ENCODE data around the gene MISP3.
"Not testable (repeated sequence)": the region's sequence is repeated elsewhere in the genome, so short reads cannot be mapped to it uniquely, and the experiment has no call there.

MISP3 gene

DNA sequence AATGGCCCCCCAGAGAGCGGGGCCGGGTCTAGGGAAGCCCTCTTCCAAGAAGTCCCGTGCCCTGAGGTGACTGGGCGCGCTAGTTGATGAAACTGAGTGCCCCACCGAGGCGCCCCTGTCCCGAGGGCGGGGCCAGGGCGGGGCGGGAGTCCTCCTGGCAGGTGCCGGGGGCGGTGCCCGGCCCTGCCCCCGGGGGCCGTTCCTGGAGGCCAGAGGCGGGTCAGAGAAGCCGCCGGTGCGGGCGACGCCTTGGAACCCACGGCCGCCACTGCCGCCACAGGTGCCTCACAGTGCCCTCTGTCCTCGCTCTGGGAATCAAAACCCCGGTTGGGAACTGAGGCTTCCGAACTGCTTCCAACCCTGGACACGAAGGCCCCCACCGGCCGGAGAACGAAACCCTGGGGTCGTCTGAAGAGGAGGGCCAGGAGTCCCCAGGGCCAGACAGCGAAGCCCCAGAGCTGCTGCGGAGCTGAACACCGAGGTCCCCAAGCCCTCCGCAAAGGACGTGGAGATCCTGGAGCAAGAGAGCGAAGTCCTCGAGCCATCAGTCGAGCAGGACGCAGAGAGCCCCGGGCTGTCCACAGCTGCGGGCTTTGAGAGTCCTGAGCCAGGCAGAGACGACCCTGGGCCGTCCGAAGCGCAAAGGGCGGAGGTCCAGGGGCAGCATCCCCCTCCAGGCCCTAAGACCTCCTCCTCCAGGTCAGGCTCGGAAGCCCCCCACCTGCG lies at the start of gene MISP3:
TSS of gene MISP3 (plus strand) at position 252 of the 726 bp plus-strand sequence. CDS start 524 bp downstream, outside the sequence.
- no peak for DNase-seq (ENCODE audit: low read depth, low spot score)

DNA sequence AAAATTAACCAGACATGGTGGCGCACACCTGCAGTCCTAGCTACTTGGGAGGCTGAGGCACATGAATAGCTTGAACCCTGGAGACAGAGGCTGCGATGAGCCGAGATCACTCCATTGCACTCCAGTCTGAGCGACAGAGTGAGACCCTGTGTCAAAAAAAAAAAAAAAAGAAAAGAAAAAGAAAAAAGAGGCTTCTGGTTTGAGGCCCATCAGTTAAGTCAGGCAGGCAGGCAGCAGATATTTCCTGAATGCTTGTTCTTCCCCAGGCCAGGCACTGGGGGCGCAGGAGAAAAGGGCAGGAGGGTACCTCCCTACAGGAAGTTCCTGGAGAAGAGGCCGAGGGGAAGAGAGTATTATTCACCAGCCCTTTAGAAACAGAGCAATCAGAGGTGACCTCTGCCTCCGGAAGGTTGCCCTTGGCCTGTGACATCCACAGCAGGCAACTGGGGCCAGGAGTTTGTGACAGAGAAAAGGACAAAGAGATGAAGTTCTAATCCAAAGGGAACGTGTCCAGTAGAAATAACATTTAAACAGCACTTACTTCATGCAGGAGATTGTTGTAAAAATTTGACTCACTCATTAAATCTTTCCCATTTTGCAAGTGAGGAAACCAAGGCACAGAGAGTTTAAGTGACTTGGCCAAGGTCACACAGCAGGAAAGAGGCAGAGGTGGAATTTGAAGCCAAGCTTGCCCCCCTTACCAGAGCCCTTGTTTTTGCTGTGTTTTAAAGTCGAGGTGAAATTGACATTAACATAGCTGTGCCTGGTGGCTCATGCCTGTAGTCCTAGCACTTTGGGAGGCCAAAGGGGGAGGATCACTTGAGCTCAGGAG lies 49.0 kb upstream of the MISP3 start:
- DNase-seq (ENCODE audit: low read depth, low spot score), result peak; percentile 50

DNA sequence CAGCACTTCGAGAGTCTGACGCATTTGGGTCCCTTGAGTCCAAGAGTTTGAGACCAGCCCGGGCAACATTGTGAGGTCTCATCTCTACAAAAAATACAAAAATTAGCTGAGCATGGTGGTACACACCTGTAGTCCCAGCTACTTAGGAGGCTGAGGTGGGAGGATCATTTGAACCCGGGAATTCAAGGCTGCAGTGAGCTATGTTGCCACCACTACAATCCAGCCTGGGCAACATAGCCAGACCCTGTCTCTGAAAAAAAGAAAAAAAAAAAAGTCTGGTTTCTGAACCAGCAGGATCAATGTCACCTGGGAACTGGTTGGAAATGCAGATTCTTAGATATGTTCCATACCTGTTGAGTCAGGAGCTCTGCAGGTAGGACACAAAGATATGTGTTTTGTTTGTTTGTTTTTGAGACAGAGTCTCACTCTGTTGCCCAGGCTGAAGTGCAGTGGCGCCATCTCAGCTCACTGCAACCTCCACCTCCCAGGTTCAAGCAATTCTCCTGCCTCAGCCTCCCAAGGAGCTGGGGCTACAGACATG lies 45.9 kb upstream of the MISP3 start:
- not testable (repeated sequence) for DNase-seq (ENCODE audit: low read depth, low spot score)

DNA sequence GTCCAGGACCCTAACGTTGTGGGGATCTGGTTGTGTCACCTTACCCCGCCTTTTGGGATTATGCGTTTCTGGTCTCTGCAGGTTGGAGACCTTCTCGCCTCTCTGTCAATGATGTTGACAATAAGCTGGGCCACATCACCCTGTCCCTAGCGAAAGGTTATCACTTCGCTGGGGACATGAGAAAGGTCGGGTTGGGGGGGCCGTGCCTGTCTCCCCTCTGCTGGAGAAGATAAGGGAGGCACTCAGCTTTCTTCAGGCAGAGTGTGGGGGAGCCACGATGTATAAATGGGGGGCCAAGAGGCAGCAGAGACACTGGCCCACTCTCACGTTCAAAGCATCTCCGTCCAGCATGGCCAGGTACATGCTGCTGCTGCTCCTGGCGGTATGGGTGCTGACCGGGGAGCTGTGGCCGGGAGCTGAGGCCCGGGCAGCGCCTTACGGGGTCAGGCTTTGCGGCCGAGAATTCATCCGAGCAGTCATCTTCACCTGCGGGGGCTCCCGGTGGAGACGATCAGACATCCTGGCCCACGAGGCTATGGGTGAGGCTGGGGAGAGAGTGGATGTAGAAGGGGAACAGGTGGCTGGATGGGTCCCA lies 44.6 kb upstream of the MISP3 start, which contains the start of gene RLN3:
TSS of gene RLN3 (plus strand) at position 293 of the 595 bp plus-strand sequence. CDS start at position 350, 57 bp downstream.
- DNase-seq (ENCODE audit: low read depth, low spot score), result no peak

DNA sequence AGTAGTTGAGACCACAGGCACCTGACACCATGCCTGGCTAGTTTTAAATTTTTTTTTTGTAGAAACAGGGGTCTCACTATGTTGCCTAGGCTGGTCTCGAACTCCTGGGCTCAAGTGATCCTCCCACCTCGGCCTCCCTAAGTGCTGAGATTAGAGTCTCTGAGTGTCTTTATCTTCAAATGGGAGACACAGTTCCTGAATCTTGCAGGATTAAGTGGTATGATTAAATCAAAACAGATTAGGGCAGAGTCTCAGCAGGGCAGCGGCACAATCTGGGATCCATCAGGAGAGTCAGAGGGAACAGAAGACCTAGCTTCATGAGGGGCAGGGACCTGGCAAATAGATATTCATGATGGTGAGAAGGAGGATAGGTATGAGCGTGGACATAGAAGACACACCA lies 43.7 kb upstream of the MISP3 start:
- DNase-seq (ENCODE audit: low read depth, low spot score), result no peak

DNA sequence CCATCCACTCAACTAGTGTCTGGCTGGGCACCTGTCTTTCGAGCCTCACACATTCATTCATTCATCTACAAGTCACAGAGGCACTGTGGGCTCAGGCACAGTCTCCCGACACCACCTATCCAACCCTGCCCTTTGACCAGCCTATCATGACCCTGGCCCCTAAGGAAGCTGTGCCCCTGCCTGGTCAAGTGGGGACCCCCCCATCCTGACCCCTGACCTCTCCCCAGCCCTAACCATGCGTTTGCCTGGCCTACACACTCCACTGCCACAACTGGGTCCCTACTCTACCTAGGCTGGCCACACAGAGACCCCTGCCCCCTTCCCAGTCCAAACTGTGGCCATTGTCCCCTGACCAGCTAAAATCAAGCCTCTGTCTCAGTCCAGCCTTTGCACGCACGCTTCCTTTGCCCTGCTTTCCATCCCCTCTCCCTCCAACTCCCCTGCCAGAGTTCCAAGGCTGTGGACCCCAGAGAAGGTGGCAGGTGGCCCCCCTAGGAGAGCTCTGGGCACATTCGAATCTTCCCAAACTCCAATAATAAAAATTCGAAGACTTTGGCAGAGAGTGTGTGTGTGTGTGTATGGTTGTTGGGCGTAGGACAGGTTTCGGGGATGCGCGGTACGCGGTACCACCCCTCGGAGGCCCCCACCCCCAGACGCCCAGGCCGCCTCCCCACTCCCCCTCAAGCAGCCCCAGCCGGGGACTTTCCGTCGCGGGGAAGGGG lies 41.4 kb upstream of the MISP3 start:
- DNase-seq (ENCODE audit: low read depth, low spot score), result no peak

DNA sequence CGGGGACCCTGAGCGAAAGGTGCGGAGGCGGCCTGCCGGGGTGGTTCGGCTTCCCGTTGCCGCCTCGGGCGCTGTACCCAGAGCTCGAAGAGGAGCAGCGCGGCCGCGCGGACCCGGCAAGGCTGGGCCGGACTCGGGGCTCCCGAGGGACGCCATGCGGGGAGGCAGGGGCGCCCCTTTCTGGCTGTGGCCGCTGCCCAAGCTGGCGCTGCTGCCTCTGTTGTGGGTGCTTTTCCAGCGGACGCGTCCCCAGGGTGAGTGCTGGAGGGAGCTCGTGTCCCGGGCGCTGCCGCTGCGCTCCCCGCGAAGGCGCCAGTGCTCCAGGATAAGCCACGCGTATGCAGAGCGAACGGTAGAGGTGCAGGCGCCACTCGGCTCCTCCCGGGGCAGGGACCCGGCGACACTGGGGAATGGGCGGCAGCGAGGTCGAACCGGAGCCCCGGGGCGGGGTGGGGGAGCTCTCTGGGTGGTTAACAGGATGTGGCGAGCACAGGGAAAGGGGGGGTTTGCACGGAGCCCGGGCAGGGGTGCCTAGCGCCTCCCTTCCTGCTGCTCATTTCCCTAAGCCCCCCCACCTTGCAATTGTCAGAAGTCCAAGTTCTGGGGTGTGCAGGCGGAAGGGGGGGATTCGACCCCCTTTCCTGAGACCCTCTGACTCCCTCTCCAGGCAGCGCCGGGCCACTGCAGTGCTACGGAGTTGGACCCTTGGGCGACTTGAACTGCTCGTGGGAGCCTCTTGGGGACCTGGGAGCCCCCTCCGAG lies 40.7 kb upstream of the MISP3 start, which contains the start of gene IL27RA:
TSS of gene IL27RA (plus strand) at position 44 of the 762 bp plus-strand sequence. CDS start at position 155, 111 bp downstream.
- peak; percentile 74 for DNase-seq (ENCODE audit: low read depth, low spot score)

DNA sequence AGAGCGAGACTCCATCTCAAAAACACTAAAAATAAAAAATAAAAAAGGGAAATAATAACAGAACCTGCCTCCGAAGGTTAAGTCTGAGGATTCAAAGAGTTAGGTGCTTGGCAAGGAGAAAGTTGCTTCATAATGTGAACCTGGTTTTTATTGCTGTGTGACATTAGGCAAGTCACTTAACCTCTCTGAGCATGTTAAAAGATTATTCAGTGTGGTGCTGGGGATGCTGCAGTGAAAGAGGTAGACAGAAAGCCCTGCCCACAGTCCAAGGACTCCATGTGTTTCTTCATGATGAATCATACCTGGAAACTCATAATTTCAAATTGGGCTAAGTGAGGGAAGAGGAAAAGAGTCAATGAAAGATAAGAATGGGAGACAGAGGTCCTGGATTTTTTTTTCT lies 38.6 kb upstream of the MISP3 start:
- DNase-seq (ENCODE audit: low read depth, low spot score), result no peak

DNA sequence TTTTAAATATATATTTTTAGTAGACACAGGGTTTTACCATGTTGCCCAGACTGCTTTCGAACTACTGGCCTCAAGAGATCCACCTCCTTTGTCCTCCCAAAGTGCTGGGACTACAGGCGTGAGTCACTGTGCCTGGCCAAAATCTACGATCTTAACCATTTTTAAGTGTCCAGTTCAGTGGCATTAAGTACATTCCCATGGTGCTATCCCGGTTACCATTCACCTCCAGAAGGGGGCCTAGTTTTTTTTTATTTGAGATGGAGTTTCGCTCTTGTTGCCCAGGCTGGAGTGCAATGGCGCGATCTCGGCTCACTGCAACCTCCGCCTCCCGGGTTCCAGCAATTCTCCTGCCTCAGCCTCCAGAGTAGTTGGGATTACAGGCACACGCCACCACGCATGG lies 37.4 kb upstream of the MISP3 start:
- not testable (repeated sequence) for DNase-seq (ENCODE audit: low read depth, low spot score)

DNA sequence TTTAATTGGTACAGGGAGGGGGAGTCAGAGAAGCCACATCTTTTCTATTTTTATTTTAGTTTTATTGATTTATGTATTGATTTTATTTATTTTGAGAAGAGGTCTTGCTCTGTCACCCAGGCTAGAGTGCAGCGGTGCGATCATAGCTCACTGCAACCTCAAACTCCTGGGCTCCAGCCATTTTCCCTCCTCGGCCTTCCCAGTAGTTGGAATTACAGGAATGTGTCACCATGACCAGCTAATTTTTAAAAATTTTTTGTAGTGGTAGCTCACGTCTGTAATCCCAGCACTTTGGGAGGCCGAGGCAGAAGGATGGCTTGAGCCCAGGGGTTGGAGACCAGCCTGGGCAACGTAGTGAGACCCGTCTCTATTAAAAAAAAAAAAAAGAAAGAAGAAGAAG lies 36.9 kb upstream of the MISP3 start:
- DNase-seq (ENCODE audit: low read depth, low spot score), result peak; percentile 72

DNA sequence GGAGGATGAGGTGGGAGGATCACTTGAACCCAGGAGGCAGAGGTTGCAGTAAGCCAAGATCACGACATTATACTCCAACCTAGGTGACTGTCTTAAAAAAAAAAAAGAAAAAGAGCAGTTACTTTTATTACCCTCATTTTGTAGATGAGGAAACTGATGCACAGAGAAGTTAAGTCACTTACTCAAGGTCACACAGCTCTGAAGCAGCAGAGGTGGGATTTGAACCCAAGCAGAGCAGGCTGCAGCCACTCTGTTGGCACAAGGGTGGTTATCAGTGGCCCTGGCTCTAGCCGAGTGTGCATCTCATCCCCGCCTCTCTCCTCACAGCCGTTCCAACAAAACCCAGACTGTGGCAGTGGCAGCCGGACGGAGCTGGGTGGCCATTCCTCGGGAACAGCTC lies 33.4 kb upstream of the MISP3 start:
- no peak for DNase-seq (ENCODE audit: low read depth, low spot score)

DNA sequence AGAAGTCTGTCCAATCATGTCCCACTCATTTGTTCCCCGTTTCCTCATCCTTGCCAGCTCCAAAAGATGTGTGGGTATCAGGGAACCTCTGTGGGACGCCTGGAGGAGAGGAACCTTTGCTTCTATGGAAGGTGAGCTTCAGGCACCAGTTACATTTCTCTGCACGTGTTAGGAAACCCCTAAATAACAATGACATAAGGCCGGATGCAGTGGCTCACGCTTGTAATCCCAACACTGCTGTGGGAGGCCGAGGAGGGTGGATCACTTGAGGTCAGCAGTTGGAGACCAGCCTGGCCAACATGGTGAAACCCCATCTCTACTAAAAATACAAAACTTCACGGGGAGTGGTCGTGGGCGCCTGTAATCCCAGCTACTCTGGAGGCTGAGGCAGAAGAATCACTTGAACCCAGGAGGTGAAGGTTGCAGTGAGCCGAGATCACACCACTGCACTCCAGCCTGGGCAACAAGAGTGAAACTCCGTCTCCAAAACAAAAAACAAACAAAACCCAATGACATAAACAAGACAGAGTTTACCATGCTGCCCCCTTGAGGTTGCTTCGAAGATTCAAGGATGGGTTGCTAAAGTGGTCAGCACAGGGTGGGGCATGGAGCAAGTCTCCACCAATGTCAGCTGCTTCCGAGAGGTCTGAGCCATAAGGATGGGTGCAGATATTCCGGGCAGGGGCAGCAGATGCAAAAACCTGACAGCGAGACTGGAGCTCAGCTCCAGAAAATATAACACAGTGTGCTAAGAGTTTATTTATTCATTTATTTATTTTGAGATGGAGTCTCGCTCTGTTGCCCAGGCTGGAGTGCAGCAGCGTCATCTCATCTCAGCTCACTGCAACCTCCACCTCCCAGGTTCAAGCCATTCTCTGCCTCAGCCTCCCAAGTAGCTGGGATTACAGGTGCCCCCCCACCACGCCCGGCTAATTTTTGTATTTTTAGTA lies 29.7 kb upstream of the MISP3 start:
- peak; percentile 72 for DNase-seq (ENCODE audit: low read depth, low spot score)

DNA sequence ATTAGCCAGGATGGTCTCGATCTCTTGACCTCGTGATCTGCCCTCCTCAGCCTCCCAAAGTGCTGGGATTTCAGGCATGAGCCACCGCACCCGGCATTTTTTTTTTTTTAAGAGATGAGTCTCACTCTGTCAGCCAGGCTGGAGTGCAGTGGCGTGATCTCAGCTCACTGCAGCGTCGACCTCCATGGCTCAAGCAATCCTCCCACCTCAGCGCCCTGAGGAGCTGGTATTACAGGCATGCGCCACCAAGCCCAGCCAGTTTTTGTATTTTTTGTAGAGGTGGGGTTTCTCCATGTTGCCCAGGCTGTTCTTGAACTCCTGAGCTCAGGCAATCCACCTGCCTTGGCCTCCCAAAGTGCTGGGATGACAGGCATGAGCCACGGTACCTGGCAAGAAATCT lies 24.7 kb upstream of the MISP3 start:
- not testable (repeated sequence) for DNase-seq (ENCODE audit: low read depth, low spot score)

DNA sequence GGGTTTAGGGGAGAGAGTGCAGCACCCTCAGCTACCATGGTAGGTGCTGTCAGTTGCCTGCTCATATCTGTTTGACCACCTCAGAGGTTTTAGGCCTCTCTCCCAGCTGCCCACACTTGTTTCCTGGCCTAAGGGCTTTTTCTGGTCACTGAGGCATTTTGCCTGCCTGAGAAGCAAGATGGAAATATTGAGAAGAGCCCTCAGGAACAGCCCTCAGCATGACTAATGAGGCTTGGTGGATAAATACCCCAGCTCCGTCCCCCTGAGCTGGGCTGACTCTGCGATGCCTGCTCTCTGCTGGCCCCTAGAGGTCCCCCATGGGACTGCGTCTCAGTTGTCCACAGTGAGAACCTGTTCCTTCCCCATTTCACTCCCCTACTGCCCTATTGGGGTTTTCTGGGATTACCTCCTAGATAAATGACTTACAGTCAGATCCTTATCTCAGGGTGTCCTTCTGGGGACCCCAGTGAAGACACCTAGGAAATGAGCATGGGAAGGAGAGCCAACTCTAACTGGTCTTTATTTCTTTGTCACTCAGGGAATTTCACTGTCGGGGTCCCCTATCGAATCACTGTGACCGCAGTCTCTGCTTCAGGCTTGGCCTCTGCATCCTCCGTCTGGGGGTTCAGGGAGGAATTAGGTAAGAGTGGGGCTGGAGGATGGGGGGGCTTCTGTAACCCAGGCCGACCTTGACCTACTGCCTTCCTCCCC lies 24.0 kb upstream of the MISP3 start:
- DNase-seq (ENCODE audit: low read depth, low spot score), result peak; percentile 37

DNA sequence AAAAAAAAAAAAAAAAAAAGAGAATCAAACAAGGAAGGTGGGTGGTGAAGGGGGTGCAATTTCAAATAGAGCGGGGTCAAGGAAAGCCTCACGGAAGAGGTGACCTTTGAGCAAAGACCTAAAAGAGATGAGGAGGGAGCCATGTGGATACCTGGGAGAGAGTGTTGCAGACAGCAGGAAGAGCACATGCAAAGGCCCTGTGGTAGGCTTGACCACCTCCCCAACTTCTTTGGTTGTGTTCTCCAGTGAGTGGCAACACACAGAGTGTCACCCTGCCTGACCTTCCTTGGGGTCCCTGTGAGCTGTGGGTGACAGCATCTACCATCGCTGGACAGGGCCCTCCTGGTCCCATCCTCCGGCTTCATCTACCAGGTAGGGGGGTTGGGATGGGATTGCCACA lies 22.1 kb upstream of the MISP3 start:
- no peak for DNase-seq (ENCODE audit: low read depth, low spot score)

DNA sequence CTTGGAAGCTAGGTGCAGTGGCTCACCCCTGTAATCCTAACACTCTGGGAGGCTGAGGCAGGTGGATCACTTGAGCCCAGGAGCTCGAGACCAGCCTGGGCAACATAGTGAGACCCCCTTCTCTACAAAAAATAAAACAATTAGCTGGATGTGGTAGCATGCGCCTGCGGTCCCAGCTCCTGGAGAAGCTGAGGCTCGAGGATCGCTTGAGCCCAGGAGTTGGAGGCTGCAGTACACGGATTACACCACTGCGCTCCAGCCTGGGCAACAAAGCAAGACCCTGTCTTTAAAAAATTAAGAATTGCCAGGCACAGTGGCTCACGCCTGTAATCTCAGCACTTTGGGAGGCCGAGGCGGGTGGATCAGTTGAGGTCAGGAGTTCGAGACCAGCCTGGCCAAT lies 21.6 kb upstream of the MISP3 start:
- not testable (repeated sequence) for DNase-seq (ENCODE audit: low read depth, low spot score)

DNA sequence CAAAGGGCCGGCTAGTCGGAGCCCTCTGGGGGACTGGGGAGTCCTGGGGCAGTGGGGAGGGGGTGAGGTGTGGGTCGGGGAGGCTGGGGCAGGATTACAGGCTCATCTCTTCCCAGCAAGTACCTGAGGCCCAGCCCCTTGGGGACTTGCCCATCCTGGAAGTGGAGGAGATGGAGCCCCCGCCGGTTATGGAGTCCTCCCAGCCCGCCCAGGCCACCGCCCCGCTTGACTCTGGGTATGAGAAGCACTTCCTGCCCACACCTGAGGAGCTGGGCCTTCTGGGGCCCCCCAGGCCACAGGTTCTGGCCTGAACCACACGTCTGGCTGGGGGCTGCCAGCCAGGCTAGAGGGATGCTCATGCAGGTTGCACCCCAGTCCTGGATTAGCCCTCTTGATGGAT lies 20.6 kb upstream of the MISP3 start:
- no peak for DNase-seq (ENCODE audit: low read depth, low spot score)

DNA sequence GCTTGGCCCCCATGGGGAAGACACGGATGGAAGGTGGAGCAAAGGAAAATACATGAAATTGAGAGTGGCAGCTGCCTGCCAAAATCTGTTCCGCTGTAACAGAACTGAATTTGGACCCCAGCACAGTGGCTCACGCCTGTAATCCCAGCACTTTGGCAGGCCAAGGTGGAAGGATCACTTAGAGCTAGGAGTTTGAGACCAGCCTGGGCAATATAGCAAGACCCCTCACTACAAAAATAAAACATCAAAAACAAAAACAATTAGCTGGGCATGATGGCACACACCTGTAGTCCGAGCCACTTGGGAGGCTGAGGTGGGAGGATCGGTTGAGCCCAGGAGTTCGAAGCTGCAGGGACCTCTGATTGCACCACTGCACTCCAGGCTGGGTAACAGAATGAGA lies 20.1 kb upstream of the MISP3 start:
- no peak for DNase-seq (ENCODE audit: low read depth, low spot score)

DNA sequence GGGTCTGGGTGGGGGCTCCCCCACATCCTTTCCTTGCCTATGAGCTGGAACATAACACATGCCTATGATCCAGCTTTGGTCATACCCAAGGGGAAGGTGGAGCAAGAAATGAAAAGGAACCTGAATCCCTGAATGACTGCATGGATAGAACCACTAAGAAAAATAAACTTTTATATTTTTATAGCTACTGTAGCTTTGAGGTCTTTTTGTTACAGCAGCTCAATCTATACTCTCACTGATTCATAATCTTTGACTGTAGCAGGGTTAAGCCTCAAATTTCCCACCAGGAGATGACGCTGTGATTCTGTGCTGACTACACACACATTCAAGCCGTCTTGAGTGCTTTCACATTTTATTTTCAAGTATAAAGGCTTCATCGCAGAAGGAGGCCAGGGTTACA lies 19.6 kb upstream of the MISP3 start:
- no peak for DNase-seq (ENCODE audit: low read depth, low spot score)

Data from astrocyte of the hippocampus (primary cell).